ENCODE results near the gene FBXW11. TPM values are rescaled to one million over a fixed set of nuclear protein-coding genes. Genes with fewer than 3 reads are reported as not detected.

FBXW11 gene
- total and polyA plus RNA-seq, 10 of the 15 experiments (the other 5 are each of a cell fraction or from before 2014, with no cell fraction given): 4.3 to 61.5 (median 40.0) TPM

- Histone ChIP-seq H3K9ac (ENCODE audit: control insufficient read depth, insufficient read depth, low read length) (no peak overlapping the region), H3K4me3 (no peak overlapping the region), H3K79me2 (ENCODE audit: control insufficient read depth, insufficient read depth, low read length) (peaks cover 43% of the 10 kb centered on the region), H3K4me1 (ENCODE audit: control insufficient read depth, insufficient read depth, low read length) (peaks cover 39% of the 10 kb centered on the region), H3K27ac (ENCODE audit: control insufficient read depth, insufficient read depth) (peak overlapping the region; percentile 61; the same call in 1 of the 2 replicates), H3K27me3 (replicated peaks in 1 of 2; ENCODE audit: control insufficient read depth in 2 of 2, insufficient read depth in 2 of 2, low read length in 1 of 2) (no peaks in the 10 kb centered on the region), H3K9me3 (replicated peaks; ENCODE audit: control insufficient read depth, insufficient read depth, low read length) (no peaks in the 10 kb centered on the region), H3K36me3 (ENCODE audit: control insufficient read depth in 2 of 2, insufficient read depth in 2 of 2, low read length in 1 of 2) (peaks cover 1 to 4% of the 10 kb centered on the region in 2 experiments), H3K4me2 (ENCODE audit: control insufficient read depth, insufficient read depth) (peak overlapping the region; percentile 46), H4K20me1 (ENCODE audit: control insufficient read depth, insufficient read depth) (no peaks in the 10 kb centered on the region), H2AFZ (ENCODE audit: control insufficient read depth, low read depth, low read length) (no peak overlapping the region)
- SMC1A ChIA-PET (ENCODE audit: uncharacterized antibody, unreplicated experiment): interaction anchor here (0.6 to 4.6 kb wide), 37 partner anchors 9 to 506 kb away, joined by 3 to 167 read pairs (median 6); partner anchors contain the start of genes FBXW11 and STK10
- 25% methylated on average over 2 of the region's 2 CpGs for WGBS (ENCODE audit: insufficient coverage, insufficient replicate concordance, low lambda C conversion rate, missing lambda C conversion rate)
- POLR2A ChIA-PET: interaction anchor here (0.6 to 3.5 kb wide), 2 partner anchors 96 to 317 kb away, joined by 4 to 30 read pairs; partner anchors contain the start of gene FBXW11
- in situ Hi-C loops (cut with MboI): loop anchor here (5.0 kb wide), 1 partner anchor 131 kb away; no protein-coding TSS in a partner anchor
- CTCF ChIA-PET: interaction anchor here (0.6 to 6.2 kb wide), 53 partner anchors 9 to 861 kb away, joined by 3 to 179 read pairs (median 7); partner anchors contain the start of genes FBXW11 and STK10
- peak; percentile 29 for ATAC-seq
- no peak for DNase-seq (ENCODE audit: low read depth, low spot score)
- BruUV-seq (replicated peaks): no TSS peak
- TF ChIP-seq RFX5 (IDR thresholded peaks at IDR 0.05; ENCODE audit: low read depth, low read length) (no peak), IKZF1 (conservative IDR thresholded peaks at IDR 0.05) (0 out of 2 replicates have a peak, but pooled peaks have one; percentile 25)
- intact Hi-C loops (cut with micrococcal nuclease; ENCODE audit: unreplicated experiment): loop anchor here (5.0 kb wide), 2 partner anchors 276 to 381 kb away; partner anchors contain the start of gene STK10
- FAIRE-seq: no peak
- RAD21 ChIA-PET (ENCODE audit: unreplicated experiment): interaction anchor here (0.7 to 4.8 kb wide), 23 partner anchors 10 to 786 kb away, joined by 3 to 97 read pairs (median 8); partner anchors contain the start of genes FBXW11 and STK10
These were observed 95.3 kb downstream of the FBXW11 start for GRCh38 chr5:171911152-171911551.

DNA sequence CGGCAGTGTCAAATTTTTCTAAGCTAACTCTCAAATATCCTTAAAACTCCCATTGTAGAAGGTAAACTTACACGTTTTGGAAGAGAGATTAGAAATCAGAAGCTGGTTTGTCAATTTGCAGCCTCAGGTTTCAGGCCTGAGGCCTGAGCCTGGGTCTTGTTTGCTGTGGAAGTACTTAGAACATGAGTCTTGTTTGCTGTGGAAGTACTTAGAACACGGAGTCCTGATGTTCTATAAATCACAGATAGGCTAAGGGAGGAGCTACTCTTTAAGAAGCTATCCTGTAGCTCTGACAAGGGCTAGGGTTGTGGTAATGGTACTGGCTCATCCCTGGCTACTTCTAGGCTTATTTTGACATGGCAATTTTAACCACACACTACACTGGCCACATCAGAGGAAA is 97.8 kb downstream of the FBXW11 start:
- peaks cover 1 to 4% of the 10 kb centered on the region in 2 experiments for H3K36me3 ChIP-seq (ENCODE audit: control insufficient read depth in 2 of 2, insufficient read depth in 2 of 2, low read length in 1 of 2)
- peaks cover 35% of the 10 kb centered on the region for H3K4me1 ChIP-seq (ENCODE audit: control insufficient read depth, insufficient read depth, low read length)
- H4K20me1 ChIP-seq (ENCODE audit: control insufficient read depth, insufficient read depth): no peaks in the 10 kb centered on the region
- ChIA-PET RAD21 (ENCODE audit: unreplicated experiment) (interaction anchor here (0.7 to 3.7 kb wide), 7 partner anchors 10 to 490 kb away, joined by 3 to 17 read pairs (median 3); partner anchors contain the start of genes FBXW11 and FGF18), CTCF (interaction anchor here (0.8 to 6.2 kb wide), 24 partner anchors 9 to 703 kb away, joined by 3 to 94 read pairs (median 4); partner anchors contain the start of genes FBXW11 and FGF18), SMC1A (ENCODE audit: uncharacterized antibody, unreplicated experiment) (interaction anchor here (1.0 to 3.2 kb wide), 9 partner anchors 9 to 490 kb away, joined by 3 to 11 read pairs (median 6); partner anchors contain the start of gene FGF18), POLR2A (interaction anchor here (0.6 kb wide), 1 partner anchor 1518 kb away, joined by 3 read pairs; no protein-coding TSS in a partner anchor)
- 92% methylated on average over 3 of the region's 3 CpGs for WGBS (ENCODE audit: insufficient coverage, insufficient replicate concordance, low lambda C conversion rate, missing lambda C conversion rate)
- H3K4me3 ChIP-seq: no peak overlapping the region
- H3K79me2 ChIP-seq (ENCODE audit: control insufficient read depth, insufficient read depth, low read length): peaks cover 35% of the 10 kb centered on the region
- DNase-seq (ENCODE audit: low read depth, low spot score) (no peak), FAIRE-seq (no peak), ATAC-seq (no peak)
- H3K27me3 ChIP-seq (replicated peaks in 1 of 2; ENCODE audit: control insufficient read depth in 2 of 2, insufficient read depth in 2 of 2, low read length in 1 of 2): no peaks in the 10 kb centered on the region
- intact Hi-C loops (cut with micrococcal nuclease; ENCODE audit: unreplicated experiment) (loop anchor here (5.0 kb wide), 1 partner anchor 701 kb away; no protein-coding TSS in a partner anchor), in situ Hi-C loops (cut with MboI) (loop anchor here (5.0 kb wide), 2 partner anchors 421 to 491 kb away; partner anchors contain the start of gene FGF18)
- no peak overlapping the region for H2AFZ ChIP-seq (ENCODE audit: control insufficient read depth, low read depth, low read length)
- no TSS peak for BruUV-seq (replicated peaks)
- H3K9ac ChIP-seq (ENCODE audit: control insufficient read depth, insufficient read depth, low read length): no peak overlapping the region
- no peak overlapping the region for H3K4me2 ChIP-seq (ENCODE audit: control insufficient read depth, insufficient read depth)
- no peak overlapping the region for H3K27ac ChIP-seq (ENCODE audit: control insufficient read depth, insufficient read depth)
- H3K9me3 ChIP-seq (replicated peaks; ENCODE audit: control insufficient read depth, insufficient read depth, low read length): no peaks in the 10 kb centered on the region
- no peak for TF ChIP-seq ATF2 (IDR thresholded peaks at IDR 0.05; ENCODE audit: low read length)
- no peak for TF ChIP-seq WRNIP1 (IDR thresholded peaks at IDR 0.05; ENCODE audit: borderline replicate concordance, low read depth, low read length)
- TF ChIP-seq BHLHE40 (IDR thresholded peaks at IDR 0.05; ENCODE audit: borderline replicate concordance in 1 of 2, low read depth in 2 of 2, low read length in 1 of 2): no peak
- no peak for TF ChIP-seq EED (IDR thresholded peaks at IDR 0.05; ENCODE audit: low read depth)
- TF ChIP-seq ZNF622 (IDR thresholded peaks at IDR 0.05): no peak
- no peak for TF ChIP-seq SIX5 (IDR thresholded peaks at IDR 0.05; ENCODE audit: low read depth, low read length, severe bottlenecking)
- no peak for TF ChIP-seq ZNF384 (IDR thresholded peaks at IDR 0.05; ENCODE audit: borderline replicate concordance, low read depth, low read length)
- no peak for TF ChIP-seq EP300 (IDR thresholded peaks at IDR 0.05; ENCODE audit: borderline replicate concordance in 1 of 2, control insufficient read depth in 1 of 2, low read depth in 2 of 2, low read length in 2 of 2)
- TF ChIP-seq POU2F2 (IDR thresholded peaks at IDR 0.05; ENCODE audit: borderline replicate concordance, low read depth, low read length): no peak
- TF ChIP-seq IKZF2 (IDR thresholded peaks at IDR 0.05): no peak
- TF ChIP-seq, protein P1, sequence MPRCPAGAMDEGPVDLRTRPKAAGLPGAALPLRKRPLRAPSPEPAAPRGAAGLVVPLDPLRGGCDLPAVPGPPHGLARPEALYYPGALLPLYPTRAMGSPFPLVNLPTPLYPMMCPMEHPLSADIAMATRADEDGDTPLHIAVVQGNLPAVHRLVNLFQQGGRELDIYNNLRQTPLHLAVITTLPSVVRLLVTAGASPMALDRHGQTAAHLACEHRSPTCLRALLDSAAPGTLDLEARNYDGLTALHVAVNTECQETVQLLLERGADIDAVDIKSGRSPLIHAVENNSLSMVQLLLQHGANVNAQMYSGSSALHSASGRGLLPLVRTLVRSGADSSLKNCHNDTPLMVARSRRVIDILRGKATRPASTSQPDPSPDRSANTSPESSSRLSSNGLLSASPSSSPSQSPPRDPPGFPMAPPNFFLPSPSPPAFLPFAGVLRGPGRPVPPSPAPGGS (IDR thresholded peaks at IDR 0.05; ENCODE audit: borderline replicate concordance, insufficient read depth, low read depth, low read length, poor library complexity, severe bottlenecking): no peak
